SK-N-SH (cell line): ENCODE measurements around the gene AUTS2. TPM values are rescaled to one million over a fixed set of nuclear protein-coding genes. Genes with fewer than 3 reads are reported as not detected.

Experiments
- CTCF ChIA-PET: fragments of 300-600, 350-600 bp; formaldehyde crosslinking; extraction: SDS; loops from one replicate; lab custom pipeline; 2021; lab: Yijun Ruan, JAX
- POLR2A ChIA-PET: fragments of 350-600 bp; sonication (Branson Sonifier 250); formaldehyde crosslinking; extraction: SDS; loops from one replicate; lab custom pipeline; 2020; ENCODE audit warnings: antibody characterized with exemption, inconsistent platforms; lab: Yijun Ruan, JAX
- DNase-seq: peaks from one replicate; pipeline ENCODE4 v3.0.0; 2012
- H2AFZ ChIP-seq: fragments of 200-600 bp; sonication (generic); 2 replicates; pipeline ENCODE4 v1.8.1; 2016; ENCODE audit warnings: antibody characterized with exemption, mild to moderate bottlenecking, low read depth
- H3F3A ChIP-seq: fragments of 200-600 bp; sonication (generic); replicated peaks from 2 replicates; pipeline ENCODE3; 2016; ENCODE audit warnings: antibody characterized with exemption, mild to moderate bottlenecking; ENCODE audit not compliant: insufficient read depth
- H3K27ac ChIP-seq, 2 experiments: fragments of 200-500 bp in 1 of 2; fragments of 200-600 bp in 1 of 2; sonication (Bioruptor generic) in 1 of 2; sonication (generic), shearing (Covaris generic) in 1 of 2; 2 replicates each; pipeline versions ENCODE4 v1.5.1 to v1.6.1; 2014 to 2016; ENCODE audit warnings: low read depth in 2 of 2, inconsistent platforms in 1 of 2, low read length in 1 of 2, mild to moderate bottlenecking in 1 of 2, mixed read lengths in 1 of 2
- H3K27me3 ChIP-seq: fragments of 200-600 bp; sonication (generic), shearing (Covaris generic); 2 replicates; pipeline ENCODE4 v1.6.1; 2016; ENCODE audit warnings: mixed run types; ENCODE audit not compliant: insufficient read depth
- H3K36me3 ChIP-seq, 2 experiments: fragments of 200-500 bp in 1 of 2; fragments of 200-600 bp in 1 of 2; sonication (Bioruptor generic) in 1 of 2; sonication (generic) in 1 of 2; replicated peaks in 1 of 2; 2 replicates each; pipeline versions ENCODE3 to v1.5.1; 2014 to 2016; ENCODE audit warnings: low read length in 1 of 2, mild to moderate bottlenecking in 1 of 2; ENCODE audit not compliant: insufficient read depth in 2 of 2, control insufficient read depth in 1 of 2
- H3K4me1 ChIP-seq, 2 experiments: fragments of 200-500 bp in 1 of 2; fragments of 200-600 bp in 1 of 2; sonication (Bioruptor generic) in 1 of 2; sonication (generic), shearing (Covaris generic) in 1 of 2; 2 replicates each; pipeline versions ENCODE4 v1.5.1 to v1.6.1; 2014 to 2016; ENCODE audit warnings: low read depth in 1 of 2, low read length in 1 of 2, mixed run types in 1 of 2; ENCODE audit not compliant: insufficient read depth in 2 of 2, control insufficient read depth in 1 of 2
- H3K4me2 ChIP-seq: fragments of 200-600 bp; sonication (generic), shearing (Covaris generic); 2 replicates; pipeline ENCODE4 v1.6.1; 2017; ENCODE audit warnings: mixed run types
- H3K4me3 ChIP-seq, 2 experiments: fragments of 200-500 bp in 1 of 2; fragments of 200-600 bp in 1 of 2; sonication (Bioruptor generic) in 1 of 2; sonication (generic), shearing (Covaris generic) in 1 of 2; 2 replicates each; pipeline versions ENCODE4 v1.5.1 to v1.8.1; 2014 to 2016; ENCODE audit warnings: low read depth in 2 of 2, inconsistent platforms in 1 of 2, low read length in 1 of 2, mild to moderate bottlenecking in 1 of 2, mixed read lengths in 1 of 2, moderate library complexity in 1 of 2
- H3K79me2 ChIP-seq: fragments of 200-600 bp; sonication (generic); 2 replicates; pipeline ENCODE4 v1.8.1; 2017; ENCODE audit warnings: mild to moderate bottlenecking; ENCODE audit not compliant: insufficient read depth
- H3K9ac ChIP-seq: fragments of 200-600 bp; sonication (generic); 2 replicates; pipeline ENCODE4 v1.6.1; 2017; ENCODE audit warnings: mixed run types
- H3K9me2 ChIP-seq: fragments of 200-600 bp; sonication (generic); 2 replicates; pipeline ENCODE4 v1.6.1; 2017; ENCODE audit warnings: mixed run types
- H3K9me3 ChIP-seq: fragments of 200-600 bp; sonication (generic); 2 replicates; pipeline ENCODE4 v1.6.1; 2017; ENCODE audit warnings: mixed run types, mild to moderate bottlenecking, moderate library complexity
- H4K20me1 ChIP-seq: fragments of 200-600 bp; sonication (generic); 2 replicates; pipeline ENCODE4 v1.6.1; 2017; ENCODE audit warnings: mild to moderate bottlenecking, mixed run types; ENCODE audit not compliant: insufficient read depth
- CHD2 ChIP-seq: fragments of 150-350 bp; IDR thresholded peaks from 2 replicates; pipeline ENCODE4 v1.6.1; 2018; ENCODE audit warnings: low read length; ENCODE audit not compliant: partially characterized antibody
- FOXM1 ChIP-seq: IDR thresholded peaks from 2 replicates; pipeline ENCODE4 v1.4.0; 2012; ENCODE audit warnings: low read depth, mild to moderate bottlenecking
- JUND ChIP-seq: IDR thresholded peaks from 2 replicates; pipeline ENCODE4 v1.4.0; 2012
- NRF1 ChIP-seq: IDR thresholded peaks from 2 replicates; pipeline ENCODE4 v1.6.1; 2012; ENCODE audit warnings: low read depth, mild to moderate bottlenecking, low read length
- REST ChIP-seq: IDR thresholded peaks from 2 replicates; pipeline ENCODE4 v1.6.1; 2012; ENCODE audit warnings: mild to moderate bottlenecking, low read depth, low read length, moderate library complexity
- RFX5 ChIP-seq: IDR thresholded peaks from 2 replicates; pipeline ENCODE4 v1.6.1; 2012; ENCODE audit warnings: mild to moderate bottlenecking, improper control_type of control experiment, low read length
- SMC3 ChIP-seq: IDR thresholded peaks from 2 replicates; pipeline ENCODE4 v1.6.1; 2012; ENCODE audit warnings: low read depth, low read length, improper control_type of control experiment
- TAF1 ChIP-seq: IDR thresholded peaks from 2 replicates; pipeline ENCODE4 v1.6.1; 2012; ENCODE audit warnings: low read depth, mild to moderate bottlenecking, low read length, moderate library complexity, borderline replicate concordance
- YY1 ChIP-seq: IDR thresholded peaks from 2 replicates; pipeline ENCODE4 v1.4.0; 2012; ENCODE audit warnings: low read depth, mild to moderate bottlenecking
- WGBS: methylation state at CpG from one replicate; pipeline ENCODE4 v1.1.6; 2017; ENCODE audit warnings: low lambda C conversion rate; 5-methylcytosine and 5-hydroxymethylcytosine counted together
- polyA plus RNA-seq, 3 experiments: library from polyadenylated mRNA; depleted of rRNA; stranded (reverse); fragments of >200 nt; gene quantifications; 2 replicates each; pipeline ENCODE4 v1.2.3, GENCODE V29; 2012
- TF ChIP-seq, protein P1 (sequence below): fragments of 150-350 bp; IDR thresholded peaks from 2 replicates; pipeline ENCODE4 v1.6.1; 2017; ENCODE audit warnings: antibody characterized with exemption, low read length, low read depth, borderline replicate concordance
- TF ChIP-seq, protein P2 (sequence below): IDR thresholded peaks from 2 replicates; pipeline ENCODE4; 2012

Gene AUTS2
- polyA plus RNA-seq, 1 of the 3 experiments (the other 2 are of a cell fraction) = 15.6 TPM

- no peak for TF ChIP-seq REST
Measured at GRCh38 chr7:70668606-70669358, 1070.5 kb downstream of the AUTS2 start (continued).

DNA sequence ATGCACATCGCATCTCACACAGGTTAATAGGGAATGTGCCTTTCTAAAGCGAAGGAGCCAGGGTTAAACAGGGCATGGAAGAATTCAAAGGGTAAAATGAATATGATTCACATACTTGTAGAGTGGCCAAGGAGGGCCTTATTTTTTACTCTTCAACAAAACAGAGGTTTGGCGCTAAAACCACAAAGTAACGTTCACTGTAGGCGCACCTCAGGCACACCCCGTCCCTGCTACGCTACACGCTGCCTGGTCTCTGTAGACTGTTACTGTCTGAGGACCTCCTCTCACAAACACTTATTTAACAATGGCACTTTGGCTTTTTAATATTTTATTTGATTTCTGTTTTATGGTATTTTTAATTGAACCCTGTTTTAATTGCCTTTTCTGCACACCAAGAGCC lies 1071.6 kb downstream of the AUTS2 start:
- Histone ChIP-seq H3K27me3 (no peaks in the 10 kb centered on the region), H3K27ac (no peak overlapping the region), H4K20me1 (no peaks in the 10 kb centered on the region), H3F3A (no peaks in the 10 kb centered on the region), H2AFZ (no peak overlapping the region), H3K36me3 (no peaks in the 10 kb centered on the region)
- WGBS = 95% methylated on average over 8 of the region's 8 CpGs
- CTCF ChIA-PET = interaction anchor here (1.2 to 2.0 kb wide), 2 partner anchors 9 to 28 kb away, joined by 4 to 8 read pairs; no protein-coding TSS in a partner anchor
- TF ChIP-seq CHD2 (no peak), TAF1 (no peak), RFX5 (no peak), JUND (no peak), YY1 (no peak), NRF1 (no peak)
- TF ChIP-seq, all 33 proteins: peak for 0
- POLR2A ChIA-PET = no interaction called here
- DNase-seq = no peak
- Histone ChIP-seq H3K4me1 (peaks cover 0 to 23% of the 10 kb centered on the region in 2 experiments; a peak in 2 of 4 replicates), H3K9me2 (no peaks in the 10 kb centered on the region), H3K79me2 (no peaks in the 10 kb centered on the region), H3K9ac (no peak overlapping the region), H3K9me3 (no peaks in the 10 kb centered on the region), H3K4me3 (no peak overlapping the region), H3K4me2 (no peak overlapping the region)

DNA sequence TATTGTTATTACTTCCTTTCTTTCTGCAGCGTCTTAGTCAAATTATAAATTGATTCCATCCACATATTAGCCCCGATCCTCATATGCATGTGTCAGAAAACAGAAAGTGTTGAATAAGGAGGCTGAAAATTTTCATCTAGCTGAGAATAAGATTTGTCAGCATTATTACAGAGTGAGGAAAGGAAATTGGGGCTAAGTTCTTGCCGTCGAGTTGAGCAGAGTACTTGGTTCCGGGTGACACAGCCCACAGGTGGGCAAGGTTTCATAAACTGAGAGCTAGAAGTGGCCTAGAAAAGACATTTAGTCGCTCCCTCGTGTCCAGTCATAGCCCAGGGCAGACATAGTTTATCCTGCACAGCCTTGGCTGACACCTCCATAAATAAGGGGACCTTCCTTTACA lies 1072.0 kb downstream of the AUTS2 start:
- CTCF ChIA-PET = interaction anchor here (1.2 to 2.0 kb wide), 2 partner anchors 9 to 28 kb away, joined by 4 to 8 read pairs; no protein-coding TSS in a partner anchor
- H3K9ac ChIP-seq = no peak overlapping the region
- H3K9me2 ChIP-seq = no peaks in the 10 kb centered on the region
- H2AFZ ChIP-seq = no peak overlapping the region
- no peak for TF ChIP-seq FOXM1
- no peak for TF ChIP-seq JUND
- TF ChIP-seq, protein P1, sequence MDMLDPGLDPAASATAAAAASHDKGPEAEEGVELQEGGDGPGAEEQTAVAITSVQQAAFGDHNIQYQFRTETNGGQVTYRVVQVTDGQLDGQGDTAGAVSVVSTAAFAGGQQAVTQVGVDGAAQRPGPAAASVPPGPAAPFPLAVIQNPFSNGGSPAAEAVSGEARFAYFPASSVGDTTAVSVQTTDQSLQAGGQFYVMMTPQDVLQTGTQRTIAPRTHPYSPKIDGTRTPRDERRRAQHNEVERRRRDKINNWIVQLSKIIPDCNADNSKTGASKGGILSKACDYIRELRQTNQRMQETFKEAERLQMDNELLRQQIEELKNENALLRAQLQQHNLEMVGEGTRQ = no peak
- TF ChIP-seq, protein P2, sequence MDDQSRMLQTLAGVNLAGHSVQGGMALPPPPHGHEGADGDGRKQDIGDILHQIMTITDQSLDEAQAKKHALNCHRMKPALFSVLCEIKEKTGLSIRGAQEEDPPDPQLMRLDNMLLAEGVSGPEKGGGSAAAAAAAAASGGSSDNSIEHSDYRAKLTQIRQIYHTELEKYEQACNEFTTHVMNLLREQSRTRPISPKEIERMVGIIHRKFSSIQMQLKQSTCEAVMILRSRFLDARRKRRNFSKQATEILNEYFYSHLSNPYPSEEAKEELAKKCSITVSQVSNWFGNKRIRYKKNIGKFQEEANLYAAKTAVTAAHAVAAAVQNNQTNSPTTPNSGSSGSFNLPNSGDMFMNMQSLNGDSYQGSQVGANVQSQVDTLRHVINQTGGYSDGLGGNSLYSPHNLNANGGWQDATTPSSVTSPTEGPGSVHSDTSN = no peak
- TF ChIP-seq SMC3 = no peak
- TF ChIP-seq YY1 = no peak
- no peaks in the 10 kb centered on the region for H3F3A ChIP-seq
- H3K9me3 ChIP-seq = no peaks in the 10 kb centered on the region
- H3K27me3 ChIP-seq = no peaks in the 10 kb centered on the region
- no peak overlapping the region for H3K4me2 ChIP-seq
- 84% methylated on average over 7 of the region's 7 CpGs for WGBS
- no peaks in the 10 kb centered on the region for H3K79me2 ChIP-seq
- no peak overlapping the region for H3K27ac ChIP-seq
- POLR2A ChIA-PET = no interaction called here
- no peaks in the 10 kb centered on the region for H3K36me3 ChIP-seq
- no peaks in the 10 kb centered on the region for H4K20me1 ChIP-seq
- no peak overlapping the region for H3K4me3 ChIP-seq
- DNase-seq = no peak
- peaks cover 0 to 23% of the 10 kb centered on the region in 2 experiments; a peak in 2 of 4 replicates for H3K4me1 ChIP-seq
